Gastrocnemius medialis (tissue), 4 donors: ENCODE results near the gene PRKCQ.

ENCODE experiments used
- CTCF ChIP-seq, 5 experiments: fragments of 450-650 bp in 3 of 5; fragments of 200-600 bp in 2 of 5; sonication (generic) in 2 of 5; IDR thresholded peaks in 4 of 5; conservative IDR thresholded peaks in 1 of 5; 1 replicate in 4 of 5; 2 replicates in 1 of 5; pipeline ENCODE4 v1.5.1; 2016 to 2019; ENCODE audit warnings: antibody characterized with exemption in 5 of 5, mild to moderate bottlenecking in 3 of 5, moderate library complexity in 3 of 5
- POLR2A ChIP-seq, 2 donors: fragments of 450-650 bp; IDR thresholded peaks; one replicate each; pipeline ENCODE4 v1.6.1; 2017; ENCODE audit warnings: antibody characterized with exemption in 2 of 2, mild to moderate bottlenecking in 2 of 2, moderate library complexity in 2 of 2

GRCh38 chr10:6406220-6407033 is 173.6 kb downstream of the PRKCQ start:
- TF ChIP-seq CTCF (IDR thresholded peaks at IDR 0.05 in 4 of 5, conservative IDR thresholded peaks at IDR 0.05 in 1 of 5) (no peak), POLR2A (IDR thresholded peaks at IDR 0.05) (no peak)
